HG02678 (cell line): ENCODE data around the gene ZNF586.
"Not testable (repeated sequence)": the region's sequence is repeated elsewhere in the genome, so short reads cannot be mapped to it uniquely, and the experiment has no call there.

ENCODE experiments used
- ATAC-seq: cut with Tn5 transposase; IDR thresholded peaks from one replicate; pipeline ENCODE4 v1.9.1; 2021; ENCODE audit warnings: mild to moderate bottlenecking, moderate library complexity; ENCODE audit not compliant: unreplicated experiment

ZNF586 gene

GRCh38 chr19:57789288-57789687 is 19.8 kb downstream of the ZNF586 start:
- ATAC-seq: no peak

- not testable (repeated sequence) for ATAC-seq
These were observed 27.1 kb downstream of the ZNF586 start for GRCh38 chr19:57796580-57796979.

- no peak for ATAC-seq
These were observed 31.2 kb downstream of the ZNF586 start for GRCh38 chr19:57800696-57801095.

GRCh38 chr19:57802269-57802668 is 32.8 kb downstream of the ZNF586 start:
- no peak for ATAC-seq

- no peak for ATAC-seq
These were observed 33.8 kb downstream of the ZNF586 start for GRCh38 chr19:57803265-57803593.

GRCh38 chr19:57803594-57804325 is 34.3 kb downstream of the ZNF586 start:
- ATAC-seq: no peak

- no peak for ATAC-seq
These were observed 38.1 kb downstream of the ZNF586 start for GRCh38 chr19:57807541-57807940.

- not testable (repeated sequence) for ATAC-seq
These were observed 41.2 kb downstream of the ZNF586 start for GRCh38 chr19:57810410-57811295.

GRCh38 chr19:57812226-57812625 is 42.8 kb downstream of the ZNF586 start:
- ATAC-seq: peak; percentile 40

GRCh38 chr19:57812975-57813820 is 43.7 kb downstream of the ZNF586 start:
- ATAC-seq: not testable (repeated sequence)

GRCh38 chr19:57813919-57814504 is 44.5 kb downstream of the ZNF586 start:
- ATAC-seq: no peak

- ATAC-seq: peak; percentile 76
These were observed 45.2 kb downstream of the ZNF586 start, which contains the start of gene ZNF552 for GRCh38 chr19:57814505-57815246. Gene ZNF552 (minus strand): TSS chr19:57814913. CDS start chr19:57814743, 170 bp downstream.

GRCh38 chr19:57815247-57816075 is 46.0 kb downstream of the ZNF586 start:
- no peak for ATAC-seq

- no peak for ATAC-seq
These were observed 47.2 kb downstream of the ZNF586 start for GRCh38 chr19:57816652-57817051.

- no peak for ATAC-seq
These were observed 48.5 kb downstream of the ZNF586 start for GRCh38 chr19:57817976-57818375.

GRCh38 chr19:57818378-57818777 is 48.9 kb downstream of the ZNF586 start:
- no peak for ATAC-seq

GRCh38 chr19:57819475-57820148 is 50.1 kb downstream of the ZNF586 start:
- peak; percentile 87 for ATAC-seq

- ATAC-seq: no peak
These were observed 51.1 kb downstream of the ZNF586 start for GRCh38 chr19:57820599-57820998.

GRCh38 chr19:57821095-57821494 is 51.6 kb downstream of the ZNF586 start:
- not testable (repeated sequence) for ATAC-seq
